HEK293 (cell line): Measurements from ENCODE around the gene ADCYAP1R1.

Experiments used
- CTCF ChIA-PET: fragments of 350-600 bp; formaldehyde crosslinking; extraction: SDS; loops from one replicate; lab custom pipeline; 2021; ENCODE audit warnings: antibody characterized with exemption; lab: Yijun Ruan, JAX
- POLR2A ChIA-PET: fragments of 300-600 bp; formaldehyde crosslinking; extraction: SDS; loops from one replicate; lab custom pipeline; 2020; ENCODE audit warnings: antibody characterized with exemption, inconsistent platforms; lab: Yijun Ruan, JAX
- H3K27ac ChIP-seq: fragments of 200-500 bp; sonication (Bioruptor generic); 2 replicates; pipeline ENCODE4 v1.5.1; 2014; ENCODE audit warnings: low read depth, low read length, control low read depth, inconsistent platforms; ENCODE audit errors: extremely low read depth
- H3K36me3 ChIP-seq, 2 experiments: fragments of 200-500 bp in 1 of 2; sonication (Bioruptor generic) in 1 of 2; 1 replicate in 1 of 2; 2 replicates in 1 of 2; pipeline ENCODE4 v1.5.1; 2014 to 2017; ENCODE audit warnings: inconsistent platforms in 2 of 2, low read length in 2 of 2; ENCODE audit not compliant: control insufficient read depth in 2 of 2, insufficient read depth in 1 of 2
- H3K4me1 ChIP-seq: fragments of 200-500 bp; sonication (Bioruptor generic); 2 replicates; pipeline ENCODE4 v1.5.1; 2014; ENCODE audit warnings: mild to moderate bottlenecking, low read length, inconsistent platforms; ENCODE audit not compliant: control insufficient read depth, insufficient read depth
- H3K4me3 ChIP-seq: 2 replicates; pipeline ENCODE4 v1.5.1; 2011; ENCODE audit warnings: low read depth, mild to moderate bottlenecking, control low read depth, low read length, moderate library complexity
- H3K9me3 ChIP-seq: fragments of 200-500 bp; sonication (Bioruptor generic); 2 replicates; pipeline ENCODE4 v1.5.1; 2014; ENCODE audit warnings: low read depth, low read length, inconsistent platforms; ENCODE audit not compliant: control insufficient read depth, insufficient read depth
- GLIS1 ChIP-seq: fragments of 450-650 bp; formaldehyde crosslinking; IDR thresholded peaks from 2 replicates; pipeline ENCODE4 v1.5.1; 2016; ENCODE audit warnings: missing biosample characterization, missing genetic modification characterization
- HOXC10 ChIP-seq: sonication (generic); formaldehyde crosslinking; IDR thresholded peaks from 2 replicates; pipeline ENCODE4 v1.8.1; 2023; ENCODE audit warnings: mild to moderate bottlenecking, missing genetic modification reagents
- KLF9 ChIP-seq: fragments of 450-650 bp; formaldehyde crosslinking; IDR thresholded peaks from 2 replicates; pipeline ENCODE4 v1.5.1; 2016; ENCODE audit warnings: missing biosample characterization, missing genetic modification characterization, low read depth
- SCRT2 ChIP-seq: fragments of 450-650 bp; formaldehyde crosslinking; IDR thresholded peaks from 2 replicates; pipeline ENCODE4 v1.5.1; 2016; ENCODE audit warnings: missing biosample characterization, missing genetic modification characterization
- WT1 ChIP-seq: fragments of 450-650 bp; formaldehyde crosslinking; IDR thresholded peaks from 2 replicates; pipeline ENCODE4 v1.5.1; 2016; ENCODE audit warnings: missing biosample characterization, missing genetic modification characterization
- ZFP3 ChIP-seq: fragments of 450-650 bp; formaldehyde crosslinking; IDR thresholded peaks from 2 replicates; pipeline ENCODE4 v1.5.1; 2016; ENCODE audit warnings: low read depth, missing biosample characterization, missing genetic modification characterization
- ZNF202 ChIP-seq: fragments of 450-650 bp; formaldehyde crosslinking; IDR thresholded peaks from 2 replicates; pipeline ENCODE4 v1.5.1; 2016; ENCODE audit warnings: missing biosample characterization, missing genetic modification characterization, borderline replicate concordance
- ZNF274 ChIP-seq, 2 experiments: fragments of 200-500 bp in 1 of 2; fragments of 450-650 bp in 1 of 2; sonication (Bioruptor generic) in 1 of 2; formaldehyde crosslinking in 1 of 2; IDR thresholded peaks; 2 replicates each; pipeline versions ENCODE4 v1.5.1 to v1.6.1; 2014 to 2016; ENCODE audit warnings: borderline replicate concordance in 1 of 2, inconsistent platforms in 1 of 2, low read length in 1 of 2, missing biosample characterization in 1 of 2, missing genetic modification characterization in 1 of 2
- ZNF416 ChIP-seq: fragments of 450-650 bp; formaldehyde crosslinking; IDR thresholded peaks from 2 replicates; pipeline ENCODE4 v1.5.1; 2016; ENCODE audit warnings: missing biosample characterization, missing genetic modification characterization
- ZNF621 ChIP-seq: fragments of 450-650 bp; formaldehyde crosslinking; IDR thresholded peaks from 2 replicates; pipeline ENCODE4 v1.5.1; 2017; ENCODE audit warnings: missing biosample characterization, missing genetic modification characterization
- ZNF624 ChIP-seq: fragments of 450-650 bp; formaldehyde crosslinking; IDR thresholded peaks from 2 replicates; pipeline ENCODE4 v1.5.1; 2017; ENCODE audit warnings: missing biosample characterization, missing genetic modification characterization
- ZNF707 ChIP-seq: fragments of 450-650 bp; formaldehyde crosslinking; IDR thresholded peaks from 2 replicates; pipeline ENCODE4 v1.5.1; 2016; ENCODE audit warnings: missing biosample characterization, missing genetic modification characterization
- ZNF76 ChIP-seq: fragments of 450-650 bp; formaldehyde crosslinking; IDR thresholded peaks from 2 replicates; pipeline ENCODE4; 2016; ENCODE audit warnings: low read depth, missing biosample characterization, missing genetic modification characterization, borderline replicate concordance
- TF ChIP-seq, protein P1 (sequence below): fragments of 450-650 bp; formaldehyde crosslinking; IDR thresholded peaks from 2 replicates; pipeline ENCODE4 v1.5.1; 2016; ENCODE audit warnings: missing biosample characterization, missing genetic modification characterization
- TF ChIP-seq, protein P2 (sequence below): fragments of 450-650 bp; formaldehyde crosslinking; IDR thresholded peaks from 2 replicates; pipeline ENCODE4 v1.5.1; 2017; ENCODE audit warnings: missing biosample characterization, missing genetic modification characterization
- TF ChIP-seq, protein P3 (sequence below): fragments of 450-650 bp; formaldehyde crosslinking; IDR thresholded peaks from 2 replicates; pipeline ENCODE4 v1.5.1; 2016; ENCODE audit warnings: missing biosample characterization, missing genetic modification characterization
- TF ChIP-seq, protein P4 (sequence below): fragments of 450-650 bp; formaldehyde crosslinking; IDR thresholded peaks from 2 replicates; pipeline ENCODE4 v1.5.1; 2016; ENCODE audit warnings: missing biosample characterization, missing genetic modification characterization
- TF ChIP-seq, protein P5 (sequence below): fragments of 450-650 bp; formaldehyde crosslinking; IDR thresholded peaks from 2 replicates; pipeline ENCODE4 v1.5.1; 2016; ENCODE audit warnings: missing biosample characterization, missing genetic modification characterization

ADCYAP1R1 gene

DNA sequence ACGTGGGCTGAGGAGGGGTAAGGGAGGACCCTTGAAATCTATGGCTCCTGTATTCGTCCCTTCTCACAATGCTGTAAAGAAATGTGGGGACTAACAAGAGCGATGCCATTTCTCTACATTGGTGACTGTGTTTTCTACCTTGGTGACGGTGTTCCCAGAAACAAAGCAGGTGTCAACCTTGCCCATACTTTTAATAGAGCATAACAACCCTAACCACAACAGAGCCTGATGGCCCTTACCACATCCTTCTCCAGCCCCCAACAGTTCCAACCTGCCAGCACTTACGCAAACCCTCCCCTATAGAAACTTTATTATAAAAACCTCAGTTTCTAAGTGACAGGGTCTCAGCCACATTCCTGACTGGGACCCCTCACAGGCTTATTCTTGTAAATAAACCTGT lies 28.2 kb upstream of the ADCYAP1R1 start:
- Histone ChIP-seq H3K4me1 (no peaks in the 10 kb centered on the region), H3K36me3 (no peaks in the 10 kb centered on the region), H3K9me3 (no peaks in the 10 kb centered on the region), H3K27ac (no peak overlapping the region), H3K4me3 (no peak overlapping the region)
- ChIA-PET CTCF (no interaction called here), POLR2A (no interaction called here)
- no peak for TF ChIP-seq ZNF416 (tag by site-specific recombination)
- TF ChIP-seq ZNF202 (tag by site-specific recombination) = no peak
- no peak for TF ChIP-seq ZNF707 (tag by site-specific recombination)
- TF ChIP-seq, protein P1, sequence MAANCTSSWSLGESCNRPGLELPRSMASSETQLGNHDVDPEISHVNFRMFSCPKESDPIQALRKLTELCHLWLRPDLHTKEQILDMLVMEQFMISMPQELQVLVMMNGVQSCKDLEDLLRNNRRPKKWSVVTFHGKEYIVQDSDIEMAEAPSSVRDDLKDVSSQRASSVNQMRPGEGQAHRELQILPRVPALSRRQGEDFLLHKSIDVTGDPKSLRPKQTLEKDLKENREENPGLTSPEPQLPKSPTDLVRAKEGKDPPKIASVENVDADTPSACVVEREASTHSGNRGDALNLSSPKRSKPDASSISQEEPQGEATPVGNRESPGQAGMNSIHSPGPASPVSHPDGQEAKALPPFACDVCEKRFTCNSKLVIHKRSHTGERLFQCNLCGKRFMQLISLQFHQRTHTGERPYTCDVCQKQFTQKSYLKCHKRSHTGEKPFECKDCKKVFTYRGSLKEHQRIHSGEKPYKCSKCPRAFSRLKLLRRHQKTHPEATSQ (tag by site-specific recombination) = no peak
- TF ChIP-seq, protein P2, sequence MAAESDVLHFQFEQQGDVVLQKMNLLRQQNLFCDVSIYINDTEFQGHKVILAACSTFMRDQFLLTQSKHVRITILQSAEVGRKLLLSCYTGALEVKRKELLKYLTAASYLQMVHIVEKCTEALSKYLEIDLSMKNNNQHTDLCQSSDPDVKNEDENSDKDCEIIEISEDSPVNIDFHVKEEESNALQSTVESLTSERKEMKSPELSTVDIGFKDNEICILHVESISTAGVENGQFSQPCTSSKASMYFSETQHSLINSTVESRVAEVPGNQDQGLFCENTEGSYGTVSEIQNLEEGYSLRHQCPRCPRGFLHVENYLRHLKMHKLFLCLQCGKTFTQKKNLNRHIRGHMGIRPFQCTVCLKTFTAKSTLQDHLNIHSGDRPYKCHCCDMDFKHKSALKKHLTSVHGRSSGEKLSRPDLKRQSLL (tag by site-specific recombination) = no peak
- no peak for TF ChIP-seq ZNF621 (tag by site-specific recombination)
- no peak for TF ChIP-seq ZNF76
- TF ChIP-seq ZNF624 = no peak
- TF ChIP-seq GLIS1 = no peak
- no peak for TF ChIP-seq ZFP3 (tag by site-specific recombination)
- no peak for TF ChIP-seq ZNF274 (IDR thresholded peaks at IDR 0.05; ENCODE audit: low read length)
- no peak for TF ChIP-seq ZNF274 (tag by site-specific recombination; IDR thresholded peaks at IDR 0.05; ENCODE audit: borderline replicate concordance)
- TF ChIP-seq, protein P3, sequence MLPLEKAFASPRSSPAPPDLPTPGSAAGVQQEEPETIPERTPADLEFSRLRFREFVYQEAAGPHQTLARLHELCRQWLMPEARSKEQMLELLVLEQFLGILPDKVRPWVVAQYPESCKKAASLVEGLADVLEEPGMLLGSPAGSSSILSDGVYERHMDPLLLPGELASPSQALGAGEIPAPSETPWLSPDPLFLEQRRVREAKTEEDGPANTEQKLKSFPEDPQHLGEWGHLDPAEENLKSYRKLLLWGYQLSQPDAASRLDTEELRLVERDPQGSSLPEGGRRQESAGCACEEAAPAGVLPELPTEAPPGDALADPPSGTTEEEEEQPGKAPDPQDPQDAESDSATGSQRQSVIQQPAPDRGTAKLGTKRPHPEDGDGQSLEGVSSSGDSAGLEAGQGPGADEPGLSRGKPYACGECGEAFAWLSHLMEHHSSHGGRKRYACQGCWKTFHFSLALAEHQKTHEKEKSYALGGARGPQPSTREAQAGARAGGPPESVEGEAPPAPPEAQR (tag by site-specific recombination) = no peak
- TF ChIP-seq HOXC10 (CRISPR knock-in tag) = no peak
- TF ChIP-seq, protein P4, sequence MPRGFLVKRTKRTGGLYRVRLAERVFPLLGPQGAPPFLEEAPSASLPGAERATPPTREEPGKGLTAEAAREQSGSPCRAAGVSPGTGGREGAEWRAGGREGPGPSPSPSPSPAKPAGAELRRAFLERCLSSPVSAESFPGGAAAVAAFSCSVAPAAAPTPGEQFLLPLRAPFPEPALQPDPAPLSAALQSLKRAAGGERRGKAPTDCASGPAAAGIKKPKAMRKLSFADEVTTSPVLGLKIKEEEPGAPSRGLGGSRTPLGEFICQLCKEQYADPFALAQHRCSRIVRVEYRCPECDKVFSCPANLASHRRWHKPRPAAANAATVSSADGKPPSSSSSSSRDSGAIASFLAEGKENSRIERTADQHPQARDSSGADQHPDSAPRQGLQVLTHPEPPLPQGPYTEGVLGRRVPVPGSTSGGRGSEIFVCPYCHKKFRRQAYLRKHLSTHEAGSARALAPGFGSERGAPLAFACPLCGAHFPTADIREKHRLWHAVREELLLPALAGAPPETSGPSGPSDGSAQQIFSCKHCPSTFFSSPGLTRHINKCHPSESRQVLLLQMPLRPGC = no peak
- TF ChIP-seq, protein P5, sequence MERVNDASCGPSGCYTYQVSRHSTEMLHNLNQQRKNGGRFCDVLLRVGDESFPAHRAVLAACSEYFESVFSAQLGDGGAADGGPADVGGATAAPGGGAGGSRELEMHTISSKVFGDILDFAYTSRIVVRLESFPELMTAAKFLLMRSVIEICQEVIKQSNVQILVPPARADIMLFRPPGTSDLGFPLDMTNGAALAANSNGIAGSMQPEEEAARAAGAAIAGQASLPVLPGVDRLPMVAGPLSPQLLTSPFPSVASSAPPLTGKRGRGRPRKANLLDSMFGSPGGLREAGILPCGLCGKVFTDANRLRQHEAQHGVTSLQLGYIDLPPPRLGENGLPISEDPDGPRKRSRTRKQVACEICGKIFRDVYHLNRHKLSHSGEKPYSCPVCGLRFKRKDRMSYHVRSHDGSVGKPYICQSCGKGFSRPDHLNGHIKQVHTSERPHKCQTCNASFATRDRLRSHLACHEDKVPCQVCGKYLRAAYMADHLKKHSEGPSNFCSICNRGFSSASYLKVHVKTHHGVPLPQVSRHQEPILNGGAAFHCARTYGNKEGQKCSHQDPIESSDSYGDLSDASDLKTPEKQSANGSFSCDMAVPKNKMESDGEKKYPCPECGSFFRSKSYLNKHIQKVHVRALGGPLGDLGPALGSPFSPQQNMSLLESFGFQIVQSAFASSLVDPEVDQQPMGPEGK = no peak
- TF ChIP-seq KLF9 (tag by site-specific recombination) = no peak
- no peak for TF ChIP-seq WT1 (tag by site-specific recombination)
- TF ChIP-seq SCRT2 (tag by site-specific recombination) = no peak
